Measurements from ENCODE around the gene KIF26B.

Gene KIF26B

GRCh38 chr1:245690156-245690690 is 535.4 kb downstream of the KIF26B start:
- Histone ChIP-seq H3K79me2 (ENCODE audit: insufficient read depth, low read length) (no peaks in the 10 kb centered on the region), H3K9ac (ENCODE audit: low read depth, low read length) (no peak overlapping the region), H3K4me3 (ENCODE audit: low read depth in 1 of 2, low read length in 2 of 2) (no peak overlapping the region), H3K27me3 (ENCODE audit: insufficient read depth, low read length, poor library complexity) (no peaks in the 10 kb centered on the region), H3K27ac (ENCODE audit: low read length) (no peak overlapping the region), H3K4me1 (ENCODE audit: insufficient read depth, low read length) (no peaks in the 10 kb centered on the region), H3K36me3 (ENCODE audit: insufficient read depth, low read length) (no peaks in the 10 kb centered on the region), H4K20me1 (ENCODE audit: insufficient read depth, low read length) (no peaks in the 10 kb centered on the region), H3K9me3 (ENCODE audit: insufficient read depth, low read length, severe bottlenecking) (no peaks in the 10 kb centered on the region), H3K4me2 (ENCODE audit: insufficient read depth, low read length) (no peak overlapping the region), H2AFZ (ENCODE audit: low read depth, low read length) (no peak overlapping the region)
- no peak for DNase-seq
- no peak for ATAC-seq (ENCODE audit: insufficient read depth, low read depth)
- no peak for TF ChIP-seq EZH2 (IDR thresholded peaks at IDR 0.05; ENCODE audit: borderline replicate concordance, low read depth, low read length, severe bottlenecking)
- TF ChIP-seq, protein P1, sequence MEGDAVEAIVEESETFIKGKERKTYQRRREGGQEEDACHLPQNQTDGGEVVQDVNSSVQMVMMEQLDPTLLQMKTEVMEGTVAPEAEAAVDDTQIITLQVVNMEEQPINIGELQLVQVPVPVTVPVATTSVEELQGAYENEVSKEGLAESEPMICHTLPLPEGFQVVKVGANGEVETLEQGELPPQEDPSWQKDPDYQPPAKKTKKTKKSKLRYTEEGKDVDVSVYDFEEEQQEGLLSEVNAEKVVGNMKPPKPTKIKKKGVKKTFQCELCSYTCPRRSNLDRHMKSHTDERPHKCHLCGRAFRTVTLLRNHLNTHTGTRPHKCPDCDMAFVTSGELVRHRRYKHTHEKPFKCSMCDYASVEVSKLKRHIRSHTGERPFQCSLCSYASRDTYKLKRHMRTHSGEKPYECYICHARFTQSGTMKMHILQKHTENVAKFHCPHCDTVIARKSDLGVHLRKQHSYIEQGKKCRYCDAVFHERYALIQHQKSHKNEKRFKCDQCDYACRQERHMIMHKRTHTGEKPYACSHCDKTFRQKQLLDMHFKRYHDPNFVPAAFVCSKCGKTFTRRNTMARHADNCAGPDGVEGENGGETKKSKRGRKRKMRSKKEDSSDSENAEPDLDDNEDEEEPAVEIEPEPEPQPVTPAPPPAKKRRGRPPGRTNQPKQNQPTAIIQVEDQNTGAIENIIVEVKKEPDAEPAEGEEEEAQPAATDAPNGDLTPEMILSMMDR (IDR thresholded peaks at IDR 0.05; ENCODE audit: borderline replicate concordance, extremely low read depth, low read length, poor library complexity, severe bottlenecking): no peak

DNA sequence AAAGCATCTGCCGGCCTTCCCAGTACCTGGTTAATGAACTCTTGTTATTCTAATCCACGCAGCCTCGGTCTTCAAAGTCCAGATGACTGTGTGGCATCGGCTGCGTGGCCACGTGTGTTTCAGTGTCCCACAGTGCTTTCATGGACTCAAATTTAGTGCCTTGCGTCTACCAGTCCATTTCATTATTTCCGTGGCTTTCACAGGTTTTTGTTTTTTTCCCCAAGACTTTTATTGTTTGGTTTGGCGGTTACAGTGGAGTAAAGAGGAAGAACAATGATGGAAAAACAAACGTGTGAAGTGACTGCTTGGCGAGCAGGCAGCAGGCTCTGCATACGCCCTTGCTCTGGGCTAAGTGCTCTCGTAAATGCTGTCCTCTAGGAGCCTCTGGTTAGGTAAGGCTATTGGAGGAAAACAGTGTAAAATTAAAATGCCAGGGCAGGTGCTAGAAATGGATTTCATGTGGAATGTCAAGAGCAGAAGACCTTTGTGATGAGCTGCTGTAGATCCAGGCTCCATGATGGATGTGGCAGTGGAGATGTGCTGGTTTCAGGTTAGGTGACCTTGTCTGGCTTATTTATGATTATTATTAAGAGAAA is 536.3 kb downstream of the KIF26B start:
- DNase-seq: no peak
- H3K4me3 ChIP-seq (ENCODE audit: low read depth in 1 of 2, low read length in 2 of 2): no peak overlapping the region
- H3K36me3 ChIP-seq (ENCODE audit: insufficient read depth, low read length): no peaks in the 10 kb centered on the region
- H3K9ac ChIP-seq (ENCODE audit: low read depth, low read length): no peak overlapping the region
- no peaks in the 10 kb centered on the region for H3K9me3 ChIP-seq (ENCODE audit: insufficient read depth, low read length, severe bottlenecking)
- no peak overlapping the region for H3K4me2 ChIP-seq (ENCODE audit: insufficient read depth, low read length)
- H4K20me1 ChIP-seq (ENCODE audit: insufficient read depth, low read length): no peaks in the 10 kb centered on the region
- TF ChIP-seq, protein P1 (IDR thresholded peaks at IDR 0.05; ENCODE audit: borderline replicate concordance, extremely low read depth, low read length, poor library complexity, severe bottlenecking): no peak
- TF ChIP-seq EZH2 (IDR thresholded peaks at IDR 0.05; ENCODE audit: borderline replicate concordance, low read depth, low read length, severe bottlenecking): no peak
- H3K27ac ChIP-seq (ENCODE audit: low read length): no peak overlapping the region
- no peak overlapping the region for H2AFZ ChIP-seq (ENCODE audit: low read depth, low read length)
- ATAC-seq (ENCODE audit: insufficient read depth, low read depth): no peak
- no peaks in the 10 kb centered on the region for H3K4me1 ChIP-seq (ENCODE audit: insufficient read depth, low read length)
- H3K79me2 ChIP-seq (ENCODE audit: insufficient read depth, low read length): no peaks in the 10 kb centered on the region
- H3K27me3 ChIP-seq (ENCODE audit: insufficient read depth, low read length, poor library complexity): no peaks in the 10 kb centered on the region

DNA sequence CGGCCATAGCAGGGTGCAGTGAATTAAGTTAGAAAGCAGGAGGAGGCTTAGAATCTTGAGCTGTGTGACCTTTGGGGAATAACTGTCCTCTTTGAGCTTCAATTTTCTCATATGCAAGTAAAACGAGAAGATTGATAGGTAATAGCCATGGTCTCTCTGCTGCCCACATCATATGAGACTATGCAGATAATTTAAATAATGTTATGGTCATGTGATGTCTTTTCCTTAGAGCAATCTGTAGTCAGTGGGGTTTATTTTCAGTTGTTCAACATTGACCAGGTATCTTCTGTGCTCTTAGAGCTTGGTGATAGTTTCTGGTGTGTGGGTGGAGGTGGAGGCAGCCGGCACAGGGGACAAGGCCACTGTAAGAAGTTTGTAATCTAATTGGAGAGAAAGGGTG is 537.1 kb downstream of the KIF26B start:
- DNase-seq (no peak), ATAC-seq (ENCODE audit: insufficient read depth, low read depth) (no peak)
- Histone ChIP-seq H3K9me3 (ENCODE audit: insufficient read depth, low read length, severe bottlenecking) (no peaks in the 10 kb centered on the region), H3K4me3 (ENCODE audit: low read depth in 1 of 2, low read length in 2 of 2) (no peak overlapping the region), H2AFZ (ENCODE audit: low read depth, low read length) (no peak overlapping the region), H3K27ac (ENCODE audit: low read length) (no peak overlapping the region), H3K9ac (ENCODE audit: low read depth, low read length) (no peak overlapping the region), H3K79me2 (ENCODE audit: insufficient read depth, low read length) (no peaks in the 10 kb centered on the region), H3K4me2 (ENCODE audit: insufficient read depth, low read length) (no peak overlapping the region), H4K20me1 (ENCODE audit: insufficient read depth, low read length) (no peaks in the 10 kb centered on the region), H3K36me3 (ENCODE audit: insufficient read depth, low read length) (no peaks in the 10 kb centered on the region), H3K27me3 (ENCODE audit: insufficient read depth, low read length, poor library complexity) (no peaks in the 10 kb centered on the region), H3K4me1 (ENCODE audit: insufficient read depth, low read length) (no peaks in the 10 kb centered on the region)
- TF ChIP-seq, protein P1 (IDR thresholded peaks at IDR 0.05; ENCODE audit: borderline replicate concordance, extremely low read depth, low read length, poor library complexity, severe bottlenecking): no peak
- no peak for TF ChIP-seq EZH2 (IDR thresholded peaks at IDR 0.05; ENCODE audit: borderline replicate concordance, low read depth, low read length, severe bottlenecking)

Data from DND-41 (cell line).